Measurements from ENCODE around the gene GLOD4.

- TF ChIP-seq EZH2 (IDR thresholded peaks at IDR 0.05; ENCODE audit: borderline replicate concordance) (no peak), CTCF (IDR thresholded peaks at IDR 0.05; ENCODE audit: poor library complexity) (no peak), EZH2phosphoT487 (IDR thresholded peaks at IDR 0.05; ENCODE audit: low read depth, severe bottlenecking, unreplicated experiment) (no peak)
These were observed 41.4 kb upstream of the GLOD4 start for GRCh38 chr17:823501-823902.
